ENCODE measurements around the gene SNAP47.
A peak's percentile ranks its signal among the peaks of the same experiment; 100 is the strongest.

SNAP47 gene

DNA sequence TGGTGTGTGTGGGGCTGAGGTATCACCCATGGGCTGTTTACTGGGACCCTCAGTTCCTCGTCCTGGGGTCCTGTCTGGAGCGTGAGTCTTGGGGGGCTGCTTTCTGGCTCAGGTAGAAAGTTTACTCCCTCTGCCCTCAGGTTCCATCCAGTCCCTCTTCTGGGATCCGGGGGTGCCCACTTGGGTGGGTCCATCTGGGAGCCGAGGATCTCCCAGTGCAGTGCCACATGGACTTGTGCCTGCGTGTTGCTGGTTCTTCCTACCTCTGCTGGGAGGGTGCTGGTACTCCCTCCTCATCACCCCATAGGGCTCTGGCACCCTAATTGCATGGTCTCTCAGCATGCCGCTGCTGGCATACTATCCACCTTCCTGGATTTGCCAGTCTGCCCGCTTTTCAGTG is 14.0 kb downstream of the SNAP47 start:
- no peak for DNase-seq (ENCODE audit: low read depth in 2 of 2)

DNA sequence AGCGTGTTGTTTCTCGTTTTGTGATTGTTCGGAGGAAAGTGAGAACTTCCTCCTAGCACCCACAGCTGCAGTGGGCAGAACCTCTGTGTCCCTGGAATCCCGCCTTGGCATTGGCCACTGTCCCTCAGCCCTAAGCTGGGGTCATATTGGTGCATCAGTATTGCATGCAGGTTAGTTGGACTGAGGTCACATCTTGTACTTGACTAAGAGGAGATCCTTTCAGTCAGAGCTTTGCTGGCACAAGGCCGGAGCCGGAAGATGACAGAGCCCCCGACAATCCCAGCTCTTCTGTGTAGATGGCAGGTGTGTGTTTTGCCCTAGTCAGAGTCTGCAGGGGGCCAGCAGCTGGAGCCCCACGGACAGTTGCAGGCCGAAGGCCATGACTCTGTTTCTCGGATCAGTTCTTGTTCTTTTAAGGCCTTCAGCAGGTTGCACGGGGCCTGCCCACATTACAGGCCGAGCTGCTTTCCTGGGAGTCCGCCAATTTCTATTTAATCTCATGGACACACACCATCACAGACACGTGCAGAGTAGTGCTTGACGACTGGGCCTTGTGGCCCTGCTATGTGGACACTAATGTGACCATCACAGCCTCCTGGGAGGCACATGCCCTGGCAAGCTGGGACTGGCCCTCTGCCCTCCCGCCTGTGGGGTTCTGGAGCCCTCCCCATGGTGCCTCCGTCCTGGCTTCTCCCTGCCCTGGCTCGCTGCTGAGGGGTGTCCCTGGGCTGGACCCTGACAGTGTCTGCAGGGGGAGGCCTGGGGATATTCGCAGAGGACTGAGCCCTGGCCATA is 14.9 kb downstream of the SNAP47 start:
- DNase-seq (ENCODE audit: low read depth in 2 of 2): no peak

DNA sequence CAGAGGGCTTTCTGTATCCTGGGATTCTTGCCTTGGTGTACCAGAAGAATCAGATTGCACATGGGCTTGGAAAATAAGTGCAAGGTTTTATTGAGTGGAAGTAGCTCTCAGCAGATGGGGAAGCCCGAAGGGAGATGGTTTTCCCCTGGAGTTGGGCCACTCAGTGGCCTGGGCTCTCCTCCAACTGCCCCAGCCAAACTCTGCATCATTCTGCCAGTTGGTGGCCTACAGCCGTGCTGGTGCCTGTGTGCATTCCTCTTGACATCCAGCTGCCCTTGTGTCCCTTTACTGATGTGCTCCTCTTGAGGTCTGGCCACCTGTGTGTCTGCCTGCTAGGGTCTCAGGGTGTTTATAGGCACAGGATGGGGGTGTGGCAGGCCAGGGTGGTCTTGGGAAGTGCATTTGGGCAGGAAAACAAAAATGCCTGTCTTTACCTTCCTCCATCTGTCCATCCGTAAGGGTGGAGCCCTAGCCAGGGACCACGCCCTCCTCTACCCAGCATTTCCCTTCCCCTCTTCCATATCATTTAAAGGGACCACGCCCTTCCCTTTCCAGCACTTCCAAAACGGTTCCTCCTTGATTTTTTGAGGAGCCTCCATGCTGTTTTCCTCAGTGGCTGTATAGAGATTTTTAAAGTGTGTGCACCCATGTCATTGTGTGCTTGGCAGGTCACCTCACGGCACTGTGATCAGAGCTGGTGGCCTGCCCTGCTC is 18.9 kb downstream of the SNAP47 start:
- DNase-seq (ENCODE audit: low read depth in 2 of 2): no peak

- DNase-seq (ENCODE audit: low read depth in 2 of 2): no peak
These were observed 19.7 kb downstream of the SNAP47 start for GRCh38 chr1:227754958-227755357.

DNA sequence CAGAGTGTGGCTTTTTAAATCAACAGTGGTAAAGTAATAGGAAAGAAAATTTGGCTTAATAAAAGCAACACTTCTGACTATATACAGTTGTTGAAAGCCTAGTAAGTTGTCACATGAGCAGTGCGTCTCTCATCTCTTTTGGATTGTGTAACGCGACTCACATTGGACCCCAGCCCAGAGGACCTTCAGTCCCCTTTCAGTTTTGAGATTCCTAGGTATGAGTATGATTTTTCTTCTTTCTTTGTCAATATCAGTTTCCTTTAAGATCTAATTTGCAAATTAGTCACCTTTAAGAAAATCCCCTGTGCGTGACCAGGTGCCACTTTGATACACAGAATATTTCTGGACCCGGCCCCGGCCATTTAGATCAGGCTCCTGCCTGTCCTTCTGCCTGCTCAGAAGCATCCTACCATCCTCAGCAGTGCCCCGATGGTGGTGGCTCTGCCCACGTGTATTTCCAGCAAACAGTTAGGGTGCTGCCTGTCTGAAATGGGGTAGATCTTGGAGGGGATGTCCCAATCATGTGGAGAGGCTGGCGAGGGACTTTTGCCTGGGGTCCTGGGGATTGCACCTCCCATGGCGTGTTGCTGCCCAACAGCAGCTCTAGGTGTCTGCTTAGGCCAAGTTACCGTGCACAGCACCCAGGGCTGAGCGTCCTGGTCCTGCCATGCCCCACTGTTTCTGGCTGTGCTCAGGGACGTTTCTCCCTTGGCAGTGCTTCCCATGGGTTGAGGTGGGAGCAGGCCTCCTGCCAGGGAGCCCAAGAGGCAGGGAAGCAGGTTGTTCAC is 21.1 kb downstream of the SNAP47 start:
- DNase-seq (ENCODE audit: low read depth in 2 of 2): no peak

DNA sequence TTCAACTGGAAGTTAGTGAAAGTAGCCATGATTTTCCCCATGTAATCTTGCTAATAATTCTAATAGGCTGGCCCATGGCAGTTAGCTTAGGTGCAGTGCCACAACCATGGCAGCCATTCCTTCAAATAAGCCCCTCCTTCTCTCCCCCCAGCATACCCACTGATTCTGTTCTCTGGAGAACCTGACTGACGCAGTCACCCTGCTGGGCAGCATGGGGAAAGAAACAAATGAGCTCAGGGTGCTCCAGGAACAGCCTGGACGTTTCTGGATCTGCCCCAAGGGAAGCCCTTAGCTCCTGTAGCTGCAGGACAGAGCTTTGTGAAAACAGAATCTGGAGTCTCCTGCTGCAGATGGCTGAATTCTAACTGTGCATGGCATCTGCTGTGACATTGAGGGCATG is 22.5 kb downstream of the SNAP47 start:
- no peak for DNase-seq (ENCODE audit: low read depth in 2 of 2)

DNA sequence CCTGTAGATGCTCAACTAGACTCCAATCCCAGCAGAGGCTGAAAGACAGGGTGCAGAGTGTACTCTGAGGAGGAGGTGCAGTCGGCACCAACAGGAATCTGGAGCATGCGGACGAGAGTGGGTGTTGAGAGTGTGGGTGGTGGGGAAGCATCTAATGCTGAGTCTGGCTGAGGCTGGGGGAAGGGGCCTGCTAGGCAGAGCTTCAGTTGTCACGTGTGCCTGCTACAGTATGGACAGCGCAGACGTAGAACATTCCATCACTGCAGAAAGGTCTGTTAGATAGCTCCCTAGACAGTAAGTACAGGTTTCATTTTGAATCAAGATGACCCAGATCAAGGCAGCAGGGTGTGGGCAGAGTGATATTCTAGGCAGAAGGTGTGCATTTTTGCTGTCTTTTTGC is 23.1 kb downstream of the SNAP47 start:
- no peak for DNase-seq (ENCODE audit: low read depth in 2 of 2)

DNA sequence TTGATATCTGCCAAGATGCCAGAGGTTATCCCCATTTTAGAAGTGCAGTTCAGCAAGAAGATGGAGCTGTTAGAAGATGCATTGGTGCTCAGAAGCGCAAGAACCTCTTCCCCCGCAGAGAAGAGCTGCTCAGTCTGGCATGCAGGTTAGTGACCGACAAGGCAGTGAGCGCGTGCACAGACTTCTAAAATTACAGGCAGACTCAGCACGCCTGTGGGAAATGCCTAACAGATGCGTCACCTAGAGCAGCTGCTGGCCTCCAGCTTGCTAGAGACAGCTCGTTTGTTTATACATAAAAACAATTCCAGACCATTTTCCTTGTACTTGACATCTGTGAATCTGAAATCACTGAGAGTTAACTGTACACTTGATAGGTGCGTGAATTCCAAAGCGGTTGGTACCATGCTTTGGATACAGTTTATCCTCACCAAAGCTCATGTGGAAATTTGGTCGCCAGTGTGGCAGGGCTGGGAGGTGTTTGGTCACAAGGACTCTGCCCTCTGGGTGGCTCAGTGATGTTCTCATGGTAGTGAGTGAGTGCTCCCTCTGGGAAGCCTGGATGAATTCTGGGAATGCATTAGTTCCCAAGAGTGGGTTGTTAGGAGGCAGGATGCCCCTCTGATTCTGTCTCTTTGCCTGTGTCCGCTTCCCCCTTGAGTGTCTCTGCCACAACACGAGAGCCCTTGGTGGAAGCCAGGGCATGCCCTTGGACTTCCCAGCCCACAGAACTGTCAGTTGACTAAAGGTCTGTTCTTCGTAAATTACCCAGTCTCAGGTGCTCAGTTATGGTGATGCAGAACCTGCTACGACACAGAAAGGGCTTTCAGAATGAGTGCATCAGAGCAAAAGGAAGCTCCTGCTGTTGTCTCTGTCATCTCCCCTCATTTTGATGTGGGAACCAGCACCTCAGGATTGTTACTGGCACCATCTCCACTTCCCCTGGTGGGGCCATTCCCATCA is 24.4 kb downstream of the SNAP47 start:
- peak; percentile 94 for DNase-seq (ENCODE audit: low read depth in 2 of 2)

DNA sequence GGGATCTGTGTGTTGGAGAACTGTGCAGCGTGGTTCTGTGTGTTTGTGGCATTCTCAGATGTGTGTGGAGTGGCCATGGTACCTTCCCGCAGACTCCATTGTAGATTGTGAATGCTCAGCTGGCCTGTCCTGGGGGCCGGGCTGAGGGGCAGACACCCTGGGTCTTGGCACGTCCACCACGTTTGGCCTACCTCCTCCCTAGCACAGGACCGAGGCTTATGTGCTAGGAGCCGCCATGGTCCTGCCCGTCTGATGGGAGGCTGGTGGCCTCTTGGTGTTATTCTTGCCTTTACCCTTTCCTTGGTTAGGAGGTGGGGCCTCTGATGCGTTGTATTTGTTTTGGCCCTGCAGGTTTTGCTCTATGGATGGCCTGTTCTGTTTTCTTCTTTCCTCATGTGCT is 25.1 kb downstream of the SNAP47 start:
- DNase-seq (ENCODE audit: low read depth in 2 of 2): no peak

GRCh38 chr1:227761621-227762230 is 26.5 kb downstream of the SNAP47 start:
- no peak for DNase-seq (ENCODE audit: low read depth in 2 of 2)

DNA sequence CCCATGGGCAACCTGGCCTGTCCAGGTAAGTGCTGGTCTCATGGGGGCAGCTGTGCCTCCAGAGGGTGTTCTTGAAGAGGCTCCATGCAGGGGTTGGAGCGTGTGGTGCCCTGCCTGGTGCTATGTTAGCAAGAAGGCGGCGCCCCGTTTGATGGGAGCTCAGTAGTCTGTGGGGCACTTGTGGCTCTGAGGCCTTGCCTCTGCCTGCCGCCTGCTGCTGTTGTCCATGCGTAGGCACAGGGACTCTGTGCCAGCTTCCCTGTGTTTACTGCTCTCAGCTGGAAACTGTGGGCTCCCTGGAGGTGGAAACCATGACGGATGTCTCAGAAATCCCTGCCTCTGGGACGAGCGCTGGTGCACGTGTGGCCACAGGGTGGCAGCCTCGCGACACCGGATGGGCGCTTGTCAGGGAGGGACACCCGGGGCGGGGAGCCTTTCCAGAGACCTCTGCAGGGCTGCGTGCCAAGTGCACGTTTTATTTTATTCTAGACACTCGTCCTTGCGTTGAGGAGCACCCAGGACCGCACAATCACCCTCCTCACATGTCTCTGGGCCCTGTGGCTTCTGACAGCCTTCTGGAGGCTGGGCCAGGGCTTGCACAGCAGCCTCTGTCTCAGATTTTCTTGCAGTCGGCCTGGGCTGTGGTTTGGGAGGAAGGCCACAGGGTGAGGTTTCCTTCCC is 27.1 kb downstream of the SNAP47 start:
- peak; percentile 55 to 57 for DNase-seq (ENCODE audit: low read depth in 2 of 2)

- DNase-seq (ENCODE audit: low read depth in 2 of 2): no peak
These were observed 28.2 kb downstream of the SNAP47 start for GRCh38 chr1:227763246-227764018.

DNA sequence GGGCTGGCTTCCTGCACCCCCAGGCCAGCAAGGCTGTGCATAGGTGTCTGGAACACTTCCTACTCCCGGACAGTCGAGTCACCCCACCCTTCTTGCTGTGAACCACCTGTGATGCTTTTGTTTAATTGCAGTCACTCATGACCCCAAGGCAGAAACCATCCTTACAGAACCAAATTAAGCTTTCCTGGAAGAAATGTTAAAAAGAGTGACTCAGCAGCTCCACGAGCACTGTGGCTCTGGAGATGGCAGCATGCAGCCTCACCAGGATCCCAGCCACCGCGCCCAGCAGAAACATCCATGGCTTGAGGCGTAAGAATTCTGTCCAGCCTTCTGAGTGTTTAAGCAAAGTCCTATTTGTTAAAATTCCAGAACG is 28.8 kb downstream of the SNAP47 start:
- DNase-seq (ENCODE audit: low read depth in 2 of 2): no peak

DNA sequence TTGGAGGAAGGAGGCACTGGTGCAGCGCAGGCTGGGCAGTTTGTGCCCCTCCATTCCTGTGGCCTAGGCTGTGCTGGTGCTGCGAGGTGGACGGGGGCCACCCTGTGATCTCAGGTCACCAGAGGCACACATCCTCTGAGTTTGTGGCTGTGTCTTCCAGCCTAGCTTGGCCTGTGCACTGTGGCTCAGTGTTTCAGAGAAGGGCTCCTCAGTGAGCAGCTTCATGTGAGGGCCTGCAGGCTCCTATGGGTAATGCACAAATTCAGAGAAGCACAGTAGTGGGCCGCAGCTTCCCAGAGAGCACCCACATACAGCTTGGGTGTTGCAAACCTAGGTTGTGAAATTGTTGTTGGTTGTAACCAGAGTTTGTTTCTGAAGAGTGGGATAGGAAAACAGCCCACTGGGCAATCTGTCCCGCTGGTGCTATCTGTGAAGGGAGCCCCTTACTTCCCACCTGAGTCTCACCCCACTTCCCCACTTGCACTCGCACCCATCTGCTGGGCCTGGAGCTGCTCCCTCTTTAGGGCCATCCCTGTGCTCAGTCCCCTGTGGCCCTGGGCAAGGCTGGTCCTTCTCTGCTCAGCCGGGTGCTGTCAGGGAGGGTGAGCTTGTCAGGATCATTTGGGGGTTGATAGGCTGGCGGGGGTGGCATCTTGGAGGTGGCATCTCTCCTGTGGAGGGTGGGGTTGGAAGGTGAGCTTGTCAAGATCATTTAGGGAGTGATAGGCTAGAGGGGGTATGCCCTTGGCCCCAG is 30.2 kb downstream of the SNAP47 start:
- no peak for DNase-seq (ENCODE audit: low read depth in 2 of 2)

- DNase-seq (ENCODE audit: low read depth in 2 of 2): no peak
These were observed 30.9 kb downstream of the SNAP47 start for GRCh38 chr1:227766015-227766634.

- no peak for DNase-seq (ENCODE audit: low read depth in 2 of 2)
These were observed 31.5 kb downstream of the SNAP47 start for GRCh38 chr1:227766653-227767277.

GRCh38 chr1:227767401-227768124 is 32.3 kb downstream of the SNAP47 start:
- no peak for DNase-seq (ENCODE audit: low read depth in 2 of 2)
